Stimulated activated CD4-positive, alpha-beta T cell treated with anti-CD3 and anti-CD28 coated beads, Interleukin-12 subunit alpha, Interleukin-12 subunit beta, amount 100 ng/mL, for 24 hours (primary cell): ENCODE data around the gene SPRYD4.

Source experiments
- DNase-seq, 2 experiments: peaks; one replicate each; pipeline ENCODE4 v3.0.0-alpha.2; 2020; ENCODE audit warnings: low read depth in 2 of 2

Gene SPRYD4

GRCh38 chr12:56521209-56521589 lies 52.8 kb downstream of the SPRYD4 start:
- no peak for DNase-seq

DNA sequence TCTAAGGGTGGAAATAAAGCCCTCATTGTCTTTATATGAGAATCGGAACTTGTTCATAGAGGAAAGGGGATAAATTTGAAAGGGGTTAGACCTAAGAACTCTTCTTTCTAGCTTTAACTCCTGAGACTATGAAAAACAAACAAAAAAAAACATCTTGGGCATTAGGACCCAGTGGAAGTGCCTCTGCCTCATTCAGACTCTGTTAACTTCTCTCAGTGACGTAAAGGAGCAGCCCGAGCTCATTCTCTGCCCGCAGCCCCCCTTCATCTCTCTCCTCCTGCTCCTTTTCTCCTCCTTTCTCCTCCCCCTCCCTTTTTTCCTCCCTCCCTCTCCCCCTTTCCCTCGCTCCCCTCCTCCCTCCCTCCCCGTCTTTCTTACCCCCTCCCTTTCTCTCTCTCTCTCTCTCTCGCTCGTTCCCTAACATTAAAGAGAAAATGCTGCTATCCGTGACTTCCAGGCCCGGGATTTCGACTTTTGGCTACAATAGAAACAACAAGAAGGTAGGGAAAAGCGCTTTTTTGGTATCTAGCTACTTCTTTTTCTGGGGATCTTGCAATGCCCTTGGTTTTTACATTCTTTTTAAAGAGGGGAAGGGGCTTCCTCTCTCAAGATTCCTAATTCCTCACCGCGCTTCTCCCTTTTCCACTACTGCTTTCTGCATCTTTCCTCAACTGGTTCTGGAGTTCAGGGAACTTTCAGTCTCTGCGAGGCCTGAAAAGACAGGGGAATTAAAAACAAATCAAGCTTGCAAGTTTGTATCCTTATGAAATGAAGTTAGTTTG lies 53.4 kb downstream of the SPRYD4 start, which contains the start of gene RBMS2:
Gene RBMS2, plus strand, starts transcription at position 231 of the 782 bp plus-strand sequence. Its CDS starts 204 bp downstream, at position 435.
- DNase-seq, result no peak

DNA sequence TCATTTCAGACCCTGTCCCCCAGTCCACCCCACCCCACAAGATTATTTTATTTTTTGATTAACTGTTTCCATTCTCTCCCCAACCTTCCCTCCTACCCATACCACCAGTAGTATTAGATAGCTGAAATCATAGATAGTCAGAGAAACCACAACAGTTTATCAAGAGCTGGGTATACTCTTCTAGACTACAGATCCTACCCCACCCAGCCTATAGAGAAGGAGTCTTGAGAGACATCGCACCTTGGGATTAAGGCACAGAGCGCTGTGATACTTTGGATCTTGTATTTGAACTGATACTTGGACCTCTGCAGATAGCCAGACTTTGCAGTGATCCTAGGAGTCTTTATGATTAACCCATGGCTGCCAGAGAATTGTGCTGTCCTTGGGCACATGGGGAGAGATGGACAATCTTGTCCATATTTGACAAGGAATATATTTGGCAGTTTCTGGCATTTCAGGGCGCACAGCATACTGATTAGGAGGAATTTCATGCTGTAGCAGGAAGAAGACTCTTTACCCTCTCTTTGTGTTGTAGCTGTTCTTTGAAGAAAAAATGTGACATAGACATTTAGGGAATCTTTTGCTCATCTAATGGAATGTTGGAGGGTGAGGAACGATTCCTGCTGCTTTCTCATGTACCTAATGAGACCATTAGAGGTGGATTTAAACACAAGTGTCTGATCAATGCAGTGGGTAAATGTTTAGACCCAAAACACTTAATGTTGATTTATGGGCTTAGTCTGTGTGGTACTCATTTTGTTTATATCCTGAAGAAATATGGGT lies 54.2 kb downstream of the SPRYD4 start:
- DNase-seq, result no peak

GRCh38 chr12:56528846-56529245 lies 60.5 kb downstream of the SPRYD4 start:
- no peak for DNase-seq
